Progenitor cell of endocrine pancreas (in vitro differentiated cells): ENCODE data around the gene TSSK6. TPM values are rescaled to one million over a fixed set of nuclear protein-coding genes. Genes with fewer than 3 reads are reported as not detected.
A peak's percentile ranks its signal among the peaks of the same experiment; 100 is the strongest.

ENCODE experiments used
- DNase-seq: peaks from one replicate; pipeline ENCODE4 v3.0.0; 2021; ENCODE audit warnings: low spot score; ENCODE audit not compliant: unreplicated experiment
- H3K27ac Mint-ChIP-seq: 2 replicates; pipeline ENCODE4 v1.8.0; 2021; ENCODE audit warnings: mild to moderate bottlenecking, moderate library complexity, mixed read lengths
- H3K27me3 Mint-ChIP-seq: 2 replicates; pipeline ENCODE4 v1.8.0; 2021; ENCODE audit warnings: mixed read lengths
- H3K36me3 Mint-ChIP-seq: 2 replicates; pipeline ENCODE4 v1.8.0; 2022; ENCODE audit warnings: mixed read lengths; ENCODE audit not compliant: insufficient read depth
- H3K4me1 Mint-ChIP-seq: 2 replicates; pipeline ENCODE4 v1.8.0; 2021; ENCODE audit warnings: low read depth, mixed read lengths
- H3K4me3 Mint-ChIP-seq: 2 replicates; pipeline ENCODE4 v1.8.0; 2021; ENCODE audit warnings: low read depth, mild to moderate bottlenecking, moderate library complexity, mixed read lengths
- H3K9me3 Mint-ChIP-seq: 2 replicates; pipeline ENCODE4 v1.8.0; 2021; ENCODE audit warnings: low read depth, mixed read lengths
- total RNA-seq: library from RNA; stranded (reverse); gene quantifications from 2 replicates; pipeline ENCODE4 v1.2.1, GENCODE V29; 2021
- TF ChIP-seq, protein P1 (sequence below): fragments of 200-600 bp; sonication (generic); IDR thresholded peaks from one replicate; pipeline ENCODE4 v1.5.0; 2021; ENCODE audit warnings: antibody characterized with exemption, mild to moderate bottlenecking; ENCODE audit not compliant: unreplicated experiment

Gene TSSK6
- total RNA-seq, 1 donor from 2014 or later: 3.3 TPM

GRCh38 chr19:19535311-19536191 lies 20.2 kb upstream of the TSSK6 start:
- Mint-ChIP-seq H3K27me3 (peaks cover 24% of the 10 kb centered on the region), H3K27ac (no peak overlapping the region), H3K4me3 (no peak overlapping the region), H3K36me3 (peaks cover 6% of the 10 kb centered on the region), H3K9me3 (no peaks in the 10 kb centered on the region), H3K4me1 (peaks cover 3% of the 10 kb centered on the region)
- TF ChIP-seq, protein P1, sequence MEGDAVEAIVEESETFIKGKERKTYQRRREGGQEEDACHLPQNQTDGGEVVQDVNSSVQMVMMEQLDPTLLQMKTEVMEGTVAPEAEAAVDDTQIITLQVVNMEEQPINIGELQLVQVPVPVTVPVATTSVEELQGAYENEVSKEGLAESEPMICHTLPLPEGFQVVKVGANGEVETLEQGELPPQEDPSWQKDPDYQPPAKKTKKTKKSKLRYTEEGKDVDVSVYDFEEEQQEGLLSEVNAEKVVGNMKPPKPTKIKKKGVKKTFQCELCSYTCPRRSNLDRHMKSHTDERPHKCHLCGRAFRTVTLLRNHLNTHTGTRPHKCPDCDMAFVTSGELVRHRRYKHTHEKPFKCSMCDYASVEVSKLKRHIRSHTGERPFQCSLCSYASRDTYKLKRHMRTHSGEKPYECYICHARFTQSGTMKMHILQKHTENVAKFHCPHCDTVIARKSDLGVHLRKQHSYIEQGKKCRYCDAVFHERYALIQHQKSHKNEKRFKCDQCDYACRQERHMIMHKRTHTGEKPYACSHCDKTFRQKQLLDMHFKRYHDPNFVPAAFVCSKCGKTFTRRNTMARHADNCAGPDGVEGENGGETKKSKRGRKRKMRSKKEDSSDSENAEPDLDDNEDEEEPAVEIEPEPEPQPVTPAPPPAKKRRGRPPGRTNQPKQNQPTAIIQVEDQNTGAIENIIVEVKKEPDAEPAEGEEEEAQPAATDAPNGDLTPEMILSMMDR: no peak
- no peak for DNase-seq

DNA sequence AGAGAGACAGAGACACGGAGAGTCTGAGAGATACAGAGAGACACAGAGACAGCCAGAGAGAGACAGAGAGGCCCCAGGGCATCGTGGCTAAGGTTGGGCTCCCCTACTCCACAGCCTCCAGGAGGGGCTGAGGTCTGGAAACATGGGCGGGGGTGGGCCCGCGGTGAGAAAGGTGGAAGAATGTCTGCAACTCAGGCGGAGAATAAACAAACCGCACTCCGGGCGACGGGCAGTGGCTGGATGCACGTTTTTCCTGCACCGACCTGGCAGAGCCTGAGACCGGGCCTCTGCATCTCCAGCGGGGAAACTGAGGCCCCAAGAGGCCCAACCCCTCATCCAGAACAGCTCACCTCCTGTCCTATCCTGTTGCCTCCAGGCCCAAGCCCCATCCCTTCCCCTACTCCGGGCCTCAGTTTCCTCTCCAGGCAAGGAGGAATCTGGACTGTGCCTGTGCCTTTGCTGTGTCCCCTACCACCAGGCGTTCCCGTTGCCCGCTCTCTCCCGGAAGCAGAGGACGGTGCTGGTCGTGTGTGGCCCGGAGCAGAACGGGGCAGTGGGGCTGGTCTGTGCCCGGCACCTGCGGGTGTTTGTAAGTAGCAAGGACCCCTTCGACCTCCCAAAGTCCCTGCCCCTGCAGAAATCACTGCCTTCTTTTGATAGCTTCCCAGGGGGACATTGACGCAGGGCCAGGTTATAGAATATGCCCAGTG lies 19.4 kb upstream of the TSSK6 start:
- Mint-ChIP-seq H3K27me3 (peaks cover 24% of the 10 kb centered on the region), H3K9me3 (no peaks in the 10 kb centered on the region), H3K27ac (peak overlapping the region; percentile 63), H3K4me3 (peak overlapping the region; percentile 29), H3K4me1 (peaks cover 3% of the 10 kb centered on the region), H3K36me3 (peaks cover 6% of the 10 kb centered on the region)
- no peak for DNase-seq
- TF ChIP-seq, protein P1: no peak

DNA sequence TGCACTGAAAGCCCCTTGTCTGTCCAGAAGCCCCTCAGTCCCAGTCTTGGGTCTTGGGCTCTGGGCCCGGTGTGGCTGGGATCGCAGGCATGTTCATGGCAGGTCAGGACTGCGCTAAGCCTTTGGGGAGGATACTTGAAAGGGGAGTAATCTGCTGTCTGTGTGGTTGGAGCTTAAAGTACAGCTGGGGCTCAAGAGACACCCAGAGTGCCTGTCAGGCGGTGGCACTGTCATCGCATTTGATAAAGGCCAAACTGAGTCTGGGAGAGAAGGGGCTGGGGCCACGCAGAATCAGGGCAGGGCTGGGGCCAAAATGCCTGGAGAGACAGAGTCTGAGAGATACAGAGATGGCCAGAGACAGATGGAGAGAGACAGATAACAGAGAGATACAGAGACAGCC lies 18.5 kb upstream of the TSSK6 start:
- Mint-ChIP-seq H3K27me3 (peaks cover 20% of the 10 kb centered on the region), H3K36me3 (peaks cover 6% of the 10 kb centered on the region), H3K4me3 (no peak overlapping the region), H3K9me3 (no peaks in the 10 kb centered on the region), H3K4me1 (peaks cover 3% of the 10 kb centered on the region), H3K27ac (peak overlapping the region; percentile 63)
- no peak for DNase-seq
- TF ChIP-seq, protein P1: no peak

- no peak for DNase-seq
- Mint-ChIP-seq H3K27ac (no peak overlapping the region), H3K36me3 (peaks cover 6% of the 10 kb centered on the region), H3K27me3 (peaks cover 15% of the 10 kb centered on the region), H3K9me3 (no peaks in the 10 kb centered on the region), H3K4me3 (no peak overlapping the region), H3K4me1 (no peaks in the 10 kb centered on the region)
- TF ChIP-seq, protein P1: no peak
These were observed 17.7 kb upstream of the TSSK6 start for GRCh38 chr19:19532806-19533701.
